ENCODE data around the gene SEPTIN3. TPM values are rescaled to one million over a fixed set of nuclear protein-coding genes. Genes with fewer than 3 reads are reported as not detected.

The SEPTIN3 gene
- total and polyA plus RNA-seq, 9 donors = 0.67 to 2.0 (median 0.89) TPM

DNA sequence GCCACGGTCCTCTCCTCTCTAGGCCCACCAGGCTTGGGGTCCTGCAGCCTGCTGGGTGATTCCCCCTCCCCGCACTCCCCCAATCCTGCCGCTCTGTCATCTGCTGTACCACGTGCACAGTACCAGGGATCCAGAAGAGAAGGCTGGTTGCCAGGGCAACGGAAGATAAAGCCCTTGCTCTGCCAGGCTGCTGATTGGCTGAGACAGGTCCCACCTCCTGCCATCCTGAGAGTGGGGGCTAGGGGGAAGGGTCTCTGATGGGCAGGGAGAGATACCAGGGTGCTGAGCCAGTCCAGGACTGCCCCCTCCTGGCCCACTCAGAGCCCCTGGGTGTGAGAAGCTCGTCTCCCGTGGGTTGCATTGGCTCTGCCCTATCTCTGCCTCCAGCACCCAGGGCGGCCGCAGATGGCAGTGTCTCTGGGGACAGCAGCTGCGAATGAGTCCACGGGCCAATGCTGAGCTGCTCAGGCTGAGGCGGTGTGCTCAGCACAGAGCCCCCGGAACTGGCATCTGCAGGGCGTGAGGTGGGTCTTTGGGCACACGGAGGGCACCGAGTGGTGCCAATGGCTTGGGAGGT, 17.3 kb upstream of the SEPTIN3 start, which contains the start of gene SMIM45:
TSS of gene SMIM45 (plus strand) at position 253 of the 577 bp plus-strand sequence.
- no peaks in the 10 kb centered on the region for H3K36me3 ChIP-seq (ENCODE audit: control insufficient read depth, insufficient read depth, low read length)
- H3K27me3 ChIP-seq (ENCODE audit: control insufficient read depth, insufficient read depth, low read length) = no peaks in the 10 kb centered on the region
- H3K9me3 ChIP-seq (replicated peaks; ENCODE audit: control insufficient read depth, low read depth, low read length) = no peaks in the 10 kb centered on the region
- peaks cover 7% of the 10 kb centered on the region for H3K4me1 ChIP-seq (ENCODE audit: control insufficient read depth, insufficient read depth, low read length)
- H3K27ac ChIP-seq (ENCODE audit: low read length) = no peak within 1 kb of the TSS
- no peak within 1 kb of the TSS for H3K4me3 ChIP-seq (ENCODE audit: low read length)
- 60% methylated on average over 12 of the region's 16 CpGs for WGBS (ENCODE audit: insufficient coverage)
- DNase-seq = peak; percentile 30

DNA sequence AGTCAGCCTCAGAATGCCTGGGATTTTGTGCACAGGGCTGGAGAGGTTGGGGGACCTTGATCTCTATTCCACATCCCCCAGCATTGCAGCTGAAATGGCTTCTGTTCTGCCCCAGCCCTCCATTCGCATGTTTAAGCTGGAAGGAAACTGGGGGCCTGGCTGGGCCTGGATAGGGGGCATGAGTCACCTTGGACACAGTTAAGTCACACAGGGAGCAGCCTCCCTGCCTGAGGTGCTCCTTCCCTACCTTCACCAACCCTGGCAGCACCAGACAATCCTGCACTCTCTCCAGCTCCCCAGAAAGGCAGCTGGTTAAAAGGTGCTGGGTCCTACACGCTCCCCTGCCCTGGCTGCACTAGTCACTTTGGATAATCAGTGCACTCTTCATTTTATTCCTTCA, 16.5 kb upstream of the SEPTIN3 start:
- no peak overlapping the region for H3K27ac ChIP-seq (ENCODE audit: low read length)
- no peaks in the 10 kb centered on the region for H3K36me3 ChIP-seq (ENCODE audit: control insufficient read depth, insufficient read depth, low read length)
- no peak for DNase-seq
- WGBS (ENCODE audit: insufficient coverage) = 43% methylated on average over 1 of the region's 2 CpGs
- peaks cover 4% of the 10 kb centered on the region for H3K4me1 ChIP-seq (ENCODE audit: control insufficient read depth, insufficient read depth, low read length)
- H3K27me3 ChIP-seq (ENCODE audit: control insufficient read depth, insufficient read depth, low read length) = no peaks in the 10 kb centered on the region
- no peak overlapping the region for H3K4me3 ChIP-seq (ENCODE audit: low read length)
- no peaks in the 10 kb centered on the region for H3K9me3 ChIP-seq (replicated peaks; ENCODE audit: control insufficient read depth, low read depth, low read length)

DNA sequence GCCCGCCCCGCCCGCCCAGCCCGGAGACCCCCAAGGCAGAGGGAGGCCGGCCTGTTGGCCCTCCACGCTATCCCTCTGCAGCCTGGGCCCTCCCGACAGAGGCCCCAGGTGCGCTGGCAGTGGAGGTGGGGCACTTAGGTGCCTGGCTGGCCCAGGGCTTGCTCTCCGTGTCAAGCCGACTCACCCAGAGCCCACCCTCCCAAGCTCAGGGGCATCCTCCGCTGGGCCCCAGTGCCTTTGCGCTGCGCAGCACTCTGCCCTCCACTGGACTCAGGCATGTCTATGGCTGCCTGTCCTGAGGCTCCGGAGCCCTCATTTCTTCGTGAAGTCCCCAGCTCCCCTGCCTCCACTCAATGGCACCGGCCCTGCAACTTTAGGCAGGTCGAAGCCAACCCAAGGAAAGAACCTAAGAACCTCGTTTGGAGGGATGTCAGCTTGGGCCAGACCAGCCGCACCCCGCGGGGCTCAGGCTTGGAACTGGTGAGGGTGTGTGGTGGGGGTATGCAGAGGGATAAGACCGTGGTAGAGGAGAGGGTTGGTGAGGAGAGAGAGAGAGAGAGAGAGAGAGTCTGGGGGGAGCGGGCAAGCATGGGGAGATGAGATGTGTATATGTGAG, 11.2 kb upstream of the SEPTIN3 start:
- Histone ChIP-seq H3K27ac (ENCODE audit: low read length) (no peak overlapping the region), H3K36me3 (ENCODE audit: control insufficient read depth, insufficient read depth, low read length) (no peaks in the 10 kb centered on the region), H3K4me3 (ENCODE audit: low read length) (no peak overlapping the region), H3K27me3 (ENCODE audit: control insufficient read depth, insufficient read depth, low read length) (no peaks in the 10 kb centered on the region), H3K4me1 (ENCODE audit: control insufficient read depth, insufficient read depth, low read length) (peaks cover 6% of the 10 kb centered on the region), H3K9me3 (replicated peaks; ENCODE audit: control insufficient read depth, low read depth, low read length) (no peaks in the 10 kb centered on the region)
- 42% methylated on average over 18 of the region's 23 CpGs for WGBS (ENCODE audit: insufficient coverage)
- no peak for DNase-seq

DNA sequence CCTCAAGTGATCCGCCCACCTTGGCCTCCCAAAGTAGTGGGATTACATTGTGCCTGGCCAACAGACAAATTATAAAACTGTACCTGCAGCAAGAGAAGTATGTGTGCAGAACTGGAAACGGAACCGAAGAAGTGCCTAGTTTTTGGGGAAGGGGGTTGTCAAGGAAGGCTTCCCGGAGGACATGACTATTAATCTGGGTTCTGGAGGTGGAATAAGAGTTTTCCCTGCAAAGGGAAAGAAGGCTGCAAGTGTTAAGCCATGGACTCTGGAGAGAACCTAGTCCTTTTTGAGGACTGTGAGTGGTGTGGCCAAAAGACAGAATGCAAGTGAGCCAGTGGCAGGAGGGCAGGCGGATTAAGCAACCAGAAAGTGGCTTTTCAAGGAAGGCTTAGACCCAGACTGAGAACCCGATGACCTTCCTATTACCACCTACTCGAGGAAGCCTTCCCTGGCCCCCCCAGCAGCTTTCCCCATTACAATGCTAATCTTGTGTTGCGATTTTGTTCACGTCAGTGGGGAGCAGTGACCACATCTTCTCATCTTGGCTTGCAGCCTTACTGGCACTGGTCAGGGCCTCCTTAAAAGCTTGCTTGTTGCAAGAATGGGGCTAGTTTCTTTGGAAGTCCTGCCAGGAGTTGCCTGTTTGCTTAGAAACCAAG, 5.7 kb upstream of the SEPTIN3 start:
- no peak overlapping the region for H3K27ac ChIP-seq (ENCODE audit: low read length)
- H3K27me3 ChIP-seq (ENCODE audit: control insufficient read depth, insufficient read depth, low read length) = no peaks in the 10 kb centered on the region
- peak; percentile 28 for DNase-seq
- 77% methylated on average over 5 of the region's 9 CpGs for WGBS (ENCODE audit: insufficient coverage)
- no peak overlapping the region for H3K4me3 ChIP-seq (ENCODE audit: low read length)
- H3K4me1 ChIP-seq (ENCODE audit: control insufficient read depth, insufficient read depth, low read length) = peaks cover 2% of the 10 kb centered on the region
- H3K9me3 ChIP-seq (replicated peaks; ENCODE audit: control insufficient read depth, low read depth, low read length) = no peaks in the 10 kb centered on the region
- H3K36me3 ChIP-seq (ENCODE audit: control insufficient read depth, insufficient read depth, low read length) = no peaks in the 10 kb centered on the region

DNA sequence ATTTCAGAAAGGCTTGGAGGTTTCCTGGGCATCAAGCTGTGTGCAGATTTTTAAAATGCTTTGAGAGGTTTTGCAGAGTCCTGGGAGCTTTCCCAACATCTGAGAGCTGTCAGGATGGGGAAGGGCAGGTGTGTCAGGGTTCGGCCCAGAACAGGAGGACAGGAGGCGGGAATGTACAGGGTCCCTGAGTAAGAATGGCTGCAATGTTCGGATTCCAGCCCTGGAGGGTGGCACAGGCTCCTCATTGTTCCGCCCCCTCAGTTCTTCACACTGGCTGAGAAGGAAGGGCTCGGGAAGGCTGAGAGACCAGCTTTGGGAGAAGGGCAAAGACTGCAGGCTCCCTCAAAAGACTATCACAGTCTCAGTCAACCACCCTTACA, 5.1 kb upstream of the SEPTIN3 start:
- no peaks in the 10 kb centered on the region for H3K27me3 ChIP-seq (ENCODE audit: control insufficient read depth, insufficient read depth, low read length)
- 0% methylated on average over 2 of the region's 5 CpGs for WGBS (ENCODE audit: insufficient coverage)
- H3K9me3 ChIP-seq (replicated peaks; ENCODE audit: control insufficient read depth, low read depth, low read length) = no peaks in the 10 kb centered on the region
- DNase-seq = no peak
- H3K27ac ChIP-seq (ENCODE audit: low read length) = no peak overlapping the region
- peaks cover 2% of the 10 kb centered on the region for H3K4me1 ChIP-seq (ENCODE audit: control insufficient read depth, insufficient read depth, low read length)
- no peak overlapping the region for H3K4me3 ChIP-seq (ENCODE audit: low read length)
- no peaks in the 10 kb centered on the region for H3K36me3 ChIP-seq (ENCODE audit: control insufficient read depth, insufficient read depth, low read length)

DNA sequence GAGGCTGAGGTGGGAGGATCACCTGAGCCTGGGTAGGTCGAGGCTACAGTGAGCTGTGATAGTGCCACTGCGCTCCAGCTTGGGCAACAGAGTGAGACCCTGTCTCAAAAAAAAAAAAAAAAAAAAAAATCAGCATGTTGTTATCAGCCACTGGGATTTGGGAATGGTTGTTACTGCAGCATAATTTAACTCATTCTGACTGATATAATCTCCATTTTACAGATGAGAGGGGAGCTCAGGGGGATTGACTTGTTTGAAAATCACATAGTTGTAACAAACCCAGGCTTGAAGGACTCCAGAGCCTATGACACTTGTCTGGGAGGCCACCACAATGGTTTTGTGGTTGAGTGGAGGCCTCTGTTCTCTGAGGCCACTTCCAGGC, 3.0 kb upstream of the SEPTIN3 start:
- H3K4me1 ChIP-seq (ENCODE audit: control insufficient read depth, insufficient read depth, low read length) = no peaks in the 10 kb centered on the region
- no peak for DNase-seq
- H3K4me3 ChIP-seq (ENCODE audit: low read length) = no peak overlapping the region
- H3K9me3 ChIP-seq (replicated peaks; ENCODE audit: control insufficient read depth, low read depth, low read length) = no peaks in the 10 kb centered on the region
- 100% methylated on average over 1 of the region's 2 CpGs for WGBS (ENCODE audit: insufficient coverage)
- H3K27ac ChIP-seq (ENCODE audit: low read length) = no peak overlapping the region
- H3K27me3 ChIP-seq (ENCODE audit: control insufficient read depth, insufficient read depth, low read length) = no peaks in the 10 kb centered on the region
- H3K36me3 ChIP-seq (ENCODE audit: control insufficient read depth, insufficient read depth, low read length) = no peaks in the 10 kb centered on the region

DNA sequence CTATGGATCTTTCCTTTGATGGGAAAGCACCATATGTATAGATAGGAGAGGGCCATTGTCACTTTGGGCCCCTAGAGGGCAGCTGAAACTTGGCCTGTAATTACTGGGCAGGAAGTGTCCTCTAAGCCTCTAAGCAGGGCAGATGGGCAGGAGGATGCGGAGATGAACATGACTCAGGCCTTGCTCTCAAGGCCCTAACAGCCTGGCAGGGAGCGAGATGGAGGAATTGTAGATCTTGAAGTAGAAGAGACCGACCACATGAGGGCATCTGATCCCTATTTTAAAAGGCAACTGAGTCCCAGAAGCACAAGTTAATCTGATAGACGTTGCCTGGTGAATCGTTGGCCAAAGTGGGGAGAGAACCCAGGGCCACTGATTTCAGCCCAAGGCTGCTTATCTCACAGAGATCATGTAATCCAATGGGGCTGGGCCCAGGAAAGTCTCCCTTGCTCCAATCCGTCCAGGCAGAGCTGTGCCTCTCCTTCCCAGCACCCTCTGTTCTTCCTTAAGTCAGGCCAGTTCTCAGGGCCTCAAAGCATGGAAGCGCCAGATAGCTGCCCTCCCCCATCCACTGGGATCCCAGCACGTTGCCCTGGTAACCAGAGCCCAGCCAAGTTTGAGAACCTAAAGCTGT, 2.5 kb upstream of the SEPTIN3 start:
- no peak overlapping the region for H3K27ac ChIP-seq (ENCODE audit: low read length)
- DNase-seq = peak; percentile 66
- no peaks in the 10 kb centered on the region for H3K9me3 ChIP-seq (replicated peaks; ENCODE audit: control insufficient read depth, low read depth, low read length)
- no peak overlapping the region for H3K4me3 ChIP-seq (ENCODE audit: low read length)
- no peaks in the 10 kb centered on the region for H3K27me3 ChIP-seq (ENCODE audit: control insufficient read depth, insufficient read depth, low read length)
- H3K36me3 ChIP-seq (ENCODE audit: control insufficient read depth, insufficient read depth, low read length) = no peaks in the 10 kb centered on the region
- 32% methylated on average over 7 of the region's 8 CpGs for WGBS (ENCODE audit: insufficient coverage)
- no peaks in the 10 kb centered on the region for H3K4me1 ChIP-seq (ENCODE audit: control insufficient read depth, insufficient read depth, low read length)

DNA sequence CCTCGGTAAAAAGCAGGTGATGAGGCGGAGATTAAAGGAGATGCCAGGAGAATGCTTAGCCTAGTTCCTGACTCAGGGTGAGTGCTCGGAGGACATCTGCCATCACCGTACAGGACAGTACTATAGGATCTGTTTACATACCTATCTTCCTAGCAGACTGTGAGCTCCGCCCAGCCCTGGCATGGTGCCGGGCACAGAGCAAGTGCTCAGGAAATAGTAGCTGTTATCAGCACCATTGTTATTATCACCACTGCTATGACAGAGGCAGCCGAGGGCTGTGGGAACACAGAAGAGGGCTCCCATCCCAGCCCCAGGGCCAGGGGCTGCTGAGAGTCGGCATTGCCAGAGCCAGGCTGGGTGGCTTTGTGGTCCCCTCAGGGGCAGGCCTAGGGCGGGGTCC, 642 bp upstream of the SEPTIN3 start:
- Histone ChIP-seq H3K27ac (ENCODE audit: low read length) (no peak overlapping the region), H3K4me3 (ENCODE audit: low read length) (no peak overlapping the region), H3K4me1 (ENCODE audit: control insufficient read depth, insufficient read depth, low read length) (no peaks in the 10 kb centered on the region), H3K9me3 (replicated peaks; ENCODE audit: control insufficient read depth, low read depth, low read length) (no peaks in the 10 kb centered on the region), H3K36me3 (ENCODE audit: control insufficient read depth, insufficient read depth, low read length) (no peaks in the 10 kb centered on the region), H3K27me3 (ENCODE audit: control insufficient read depth, insufficient read depth, low read length) (peaks cover 12% of the 10 kb centered on the region)
- no peak for DNase-seq
- WGBS (ENCODE audit: insufficient coverage) = 62% methylated on average over 6 of the region's 9 CpGs

DNA sequence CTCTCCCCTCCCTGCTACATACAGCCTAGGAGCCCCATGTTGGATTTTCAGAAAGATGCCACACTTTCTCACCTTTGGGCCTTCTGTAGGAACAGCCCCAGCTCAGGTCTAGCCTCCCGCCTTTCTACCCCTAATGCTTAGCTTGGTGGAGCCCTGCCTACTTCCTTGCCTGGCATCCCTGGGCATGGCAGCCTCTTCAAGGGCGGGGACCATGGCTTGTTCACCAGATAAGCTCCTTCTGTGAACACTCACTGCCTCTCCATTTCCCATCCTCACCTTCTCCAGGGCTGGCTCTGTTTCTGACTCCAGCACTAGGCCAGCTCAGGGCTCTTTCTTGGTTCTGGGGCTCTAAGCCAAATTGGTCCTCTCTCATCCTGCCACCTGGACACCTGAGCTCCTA, 1.4 kb downstream of the SEPTIN3 start:
- Histone ChIP-seq H3K36me3 (ENCODE audit: control insufficient read depth, insufficient read depth, low read length) (no peaks in the 10 kb centered on the region), H3K9me3 (replicated peaks; ENCODE audit: control insufficient read depth, low read depth, low read length) (no peaks in the 10 kb centered on the region), H3K27ac (ENCODE audit: low read length) (no peak overlapping the region), H3K4me1 (ENCODE audit: control insufficient read depth, insufficient read depth, low read length) (no peaks in the 10 kb centered on the region), H3K27me3 (ENCODE audit: control insufficient read depth, insufficient read depth, low read length) (peaks cover 26% of the 10 kb centered on the region), H3K4me3 (ENCODE audit: low read length) (no peak overlapping the region)
- no peak for DNase-seq
- WGBS (ENCODE audit: insufficient coverage) = 92% methylated on average over 2 of the region's 2 CpGs

DNA sequence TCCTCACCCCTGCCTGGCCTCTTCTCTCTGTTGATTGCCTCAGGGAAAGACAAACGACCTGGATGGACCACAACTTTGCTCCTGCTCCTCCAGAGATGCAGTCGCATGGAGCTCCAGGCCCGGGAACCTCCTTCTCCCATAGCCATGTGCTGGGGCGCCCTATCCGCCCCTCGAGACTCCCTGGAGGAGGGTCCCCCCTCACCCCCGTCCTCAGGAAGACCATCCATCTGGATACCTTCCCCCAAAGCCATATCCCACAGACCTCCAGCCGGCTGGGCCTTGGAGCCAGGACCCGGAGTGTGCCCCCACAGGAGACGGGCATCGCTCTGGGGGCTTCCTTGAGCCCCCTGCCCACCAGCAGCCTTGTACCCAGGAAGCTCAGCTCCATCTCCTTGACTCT, 2.2 kb downstream of the SEPTIN3 start:
- peaks cover 4% of the 10 kb centered on the region for H3K4me1 ChIP-seq (ENCODE audit: control insufficient read depth, insufficient read depth, low read length)
- 78% methylated on average over 11 of the region's 11 CpGs for WGBS (ENCODE audit: insufficient coverage)
- H3K27me3 ChIP-seq (ENCODE audit: control insufficient read depth, insufficient read depth, low read length) = peaks cover 34% of the 10 kb centered on the region
- H3K4me3 ChIP-seq (ENCODE audit: low read length) = no peak overlapping the region
- no peak for DNase-seq
- no peaks in the 10 kb centered on the region for H3K9me3 ChIP-seq (replicated peaks; ENCODE audit: control insufficient read depth, low read depth, low read length)
- no peaks in the 10 kb centered on the region for H3K36me3 ChIP-seq (ENCODE audit: control insufficient read depth, insufficient read depth, low read length)
- no peak overlapping the region for H3K27ac ChIP-seq (ENCODE audit: low read length)

Data from muscle of leg (tissue), 11 donors.